ENCODE results near the gene EPYC. TPM values are rescaled to one million over a fixed set of nuclear protein-coding genes. Genes with fewer than 3 reads are reported as not detected.

Gene EPYC
- total and polyA plus RNA-seq, 2 of the 4 experiments (the other 2 are of a cell fraction), result not detected

DNA sequence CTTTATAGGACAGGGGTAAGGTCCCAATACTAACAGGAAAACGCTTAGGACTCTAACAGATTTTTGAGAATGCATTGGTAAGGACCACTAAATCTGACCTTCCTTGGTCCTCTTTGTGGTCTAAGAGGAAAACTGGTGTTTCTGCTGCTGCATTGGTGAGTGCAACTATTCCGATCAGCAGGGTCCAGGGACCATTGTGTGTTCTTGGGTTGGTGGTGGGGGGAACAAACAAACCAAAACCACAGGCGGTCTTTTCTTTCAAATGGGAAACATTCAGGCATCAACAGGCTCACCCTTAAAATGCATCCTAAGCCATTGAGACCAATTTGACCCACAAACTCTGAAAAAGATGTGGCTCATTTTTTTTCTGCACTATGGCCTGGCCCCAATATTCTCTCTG lies 20.7 kb downstream of the EPYC start:
- Histone ChIP-seq H4K91ac (ENCODE audit: insufficient read depth, low read depth, low read length) (no peak overlapping the region), H2BK15ac (ENCODE audit: low read depth, low read length) (no peak overlapping the region), H3K4me2 (ENCODE audit: low read depth, low read length) (no peak overlapping the region), H3K9me1 (ENCODE audit: insufficient read depth, low read length) (no peaks in the 10 kb centered on the region), H3K9ac (ENCODE audit: low read depth, low read length) (no peak overlapping the region), H2BK120ac (ENCODE audit: low read depth, low read length) (no peak overlapping the region), H4K5ac (ENCODE audit: low read depth, low read length) (no peak overlapping the region), H3K27me3 (ENCODE audit: control insufficient read depth, insufficient read depth, low read length) (no peaks in the 10 kb centered on the region), H2BK5ac (ENCODE audit: low read depth, low read length, poor library complexity, severe bottlenecking) (no peak overlapping the region), H2AK5ac (ENCODE audit: low read depth, low read length) (no peak overlapping the region), H3K14ac (replicated peaks; ENCODE audit: low read depth, low read length) (no peak overlapping the region), H4K8ac (ENCODE audit: low read depth in 2 of 2, low read length in 2 of 2) (no peak overlapping the region), H4K20me1 (ENCODE audit: insufficient read depth, low read length) (no peaks in the 10 kb centered on the region), H3K27ac (ENCODE audit: insufficient read depth, low read length) (no peak overlapping the region), H3K56ac (ENCODE audit: extremely low read depth, insufficient read depth, low read length) (no peak overlapping the region), H3K4me3 (ENCODE audit: insufficient read depth, low read depth, low read length) (no peak overlapping the region), H3K79me1 (ENCODE audit: low read depth in 1 of 2, low read length in 2 of 2) (no peaks in the 10 kb centered on the region), H3K4ac (ENCODE audit: low read depth, low read length) (no peak overlapping the region), H3K36me3 (ENCODE audit: control insufficient read depth, insufficient read depth, low read length) (no peaks in the 10 kb centered on the region), H3K9me3 (ENCODE audit: control insufficient read depth, insufficient read depth, low read length) (no peaks in the 10 kb centered on the region), H2BK20ac (ENCODE audit: low read depth, low read length) (no peak overlapping the region), H2AK9ac (replicated peaks; ENCODE audit: low read depth, low read length, poor library complexity) (no peak overlapping the region), H2AFZ (replicated peaks; ENCODE audit: low read length, poor library complexity) (no peak overlapping the region), H3K4me1 (ENCODE audit: control insufficient read depth, insufficient read depth, low read length) (peaks cover 2% of the 10 kb centered on the region; the same call in 1 of the 2 replicates), H3K23ac (ENCODE audit: low read depth, low read length) (no peak overlapping the region), H3K18ac (ENCODE audit: low read depth, low read length) (no peak overlapping the region)
- no peak for DNase-seq
- CTCF ChIA-PET, result no interaction called here
- no TSS peak for BruUV-seq (replicated peaks)
- WGBS, 2 experiments (ENCODE audit: extremely low coverage in 2 of 2, insufficient read length in 1 of 2), result no CpG with 5 or more reads among the region's 3 CpGs
- intact Hi-C loops (cut with micrococcal nuclease) (no loop called here), in situ Hi-C loops (cut with MboI; ENCODE audit: low sequenced_read_pairs) (loop anchor here (10.0 kb wide), 1 partner anchor 161 kb away; no protein-coding TSS in a partner anchor), dilution Hi-C loops (cut with HindIII; ENCODE audit: low sequenced_read_pairs, unreplicated experiment) (loop anchor here (25.0 kb wide), 1 partner anchor 353 kb away; no protein-coding TSS in a partner anchor)
- TF ChIP-seq, protein P1, sequence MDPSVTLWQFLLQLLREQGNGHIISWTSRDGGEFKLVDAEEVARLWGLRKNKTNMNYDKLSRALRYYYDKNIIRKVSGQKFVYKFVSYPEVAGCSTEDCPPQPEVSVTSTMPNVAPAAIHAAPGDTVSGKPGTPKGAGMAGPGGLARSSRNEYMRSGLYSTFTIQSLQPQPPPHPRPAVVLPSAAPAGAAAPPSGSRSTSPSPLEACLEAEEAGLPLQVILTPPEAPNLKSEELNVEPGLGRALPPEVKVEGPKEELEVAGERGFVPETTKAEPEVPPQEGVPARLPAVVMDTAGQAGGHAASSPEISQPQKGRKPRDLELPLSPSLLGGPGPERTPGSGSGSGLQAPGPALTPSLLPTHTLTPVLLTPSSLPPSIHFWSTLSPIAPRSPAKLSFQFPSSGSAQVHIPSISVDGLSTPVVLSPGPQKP (IDR thresholded peaks at IDR 0.05; ENCODE audit: borderline replicate concordance, low read depth, low read length), result no peak
- no peak for TF ChIP-seq CHD1 (IDR thresholded peaks at IDR 0.05; ENCODE audit: low read depth, low read length)
- no peak for TF ChIP-seq SMC3 (IDR thresholded peaks at IDR 0.05; ENCODE audit: low read depth, low read length)
- TF ChIP-seq MAFK (IDR thresholded peaks at IDR 0.05; ENCODE audit: low read depth, low read length), result no peak
- no peak for TF ChIP-seq RAD21 (IDR thresholded peaks at IDR 0.05; ENCODE audit: low read length)
- TF ChIP-seq, protein P2, sequence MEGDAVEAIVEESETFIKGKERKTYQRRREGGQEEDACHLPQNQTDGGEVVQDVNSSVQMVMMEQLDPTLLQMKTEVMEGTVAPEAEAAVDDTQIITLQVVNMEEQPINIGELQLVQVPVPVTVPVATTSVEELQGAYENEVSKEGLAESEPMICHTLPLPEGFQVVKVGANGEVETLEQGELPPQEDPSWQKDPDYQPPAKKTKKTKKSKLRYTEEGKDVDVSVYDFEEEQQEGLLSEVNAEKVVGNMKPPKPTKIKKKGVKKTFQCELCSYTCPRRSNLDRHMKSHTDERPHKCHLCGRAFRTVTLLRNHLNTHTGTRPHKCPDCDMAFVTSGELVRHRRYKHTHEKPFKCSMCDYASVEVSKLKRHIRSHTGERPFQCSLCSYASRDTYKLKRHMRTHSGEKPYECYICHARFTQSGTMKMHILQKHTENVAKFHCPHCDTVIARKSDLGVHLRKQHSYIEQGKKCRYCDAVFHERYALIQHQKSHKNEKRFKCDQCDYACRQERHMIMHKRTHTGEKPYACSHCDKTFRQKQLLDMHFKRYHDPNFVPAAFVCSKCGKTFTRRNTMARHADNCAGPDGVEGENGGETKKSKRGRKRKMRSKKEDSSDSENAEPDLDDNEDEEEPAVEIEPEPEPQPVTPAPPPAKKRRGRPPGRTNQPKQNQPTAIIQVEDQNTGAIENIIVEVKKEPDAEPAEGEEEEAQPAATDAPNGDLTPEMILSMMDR (conservative IDR thresholded peaks at IDR 0.05; ENCODE audit: low read depth, low read length), result no peak
- no peak for TF ChIP-seq FOS (IDR thresholded peaks at IDR 0.05; ENCODE audit: low read depth, low read length)
- no peak for TF ChIP-seq MAZ (IDR thresholded peaks at IDR 0.05; ENCODE audit: borderline replicate concordance, low read depth, low read length)
- no peak for TF ChIP-seq CEBPB (IDR thresholded peaks at IDR 0.05; ENCODE audit: low read depth, low read length)
- TF ChIP-seq BHLHE40 (IDR thresholded peaks at IDR 0.05; ENCODE audit: low read depth, low read length), result no peak
- no peak for TF ChIP-seq NFE2L2 (IDR thresholded peaks at IDR 0.05; ENCODE audit: low read depth, low read length)
- TF ChIP-seq, protein P3, sequence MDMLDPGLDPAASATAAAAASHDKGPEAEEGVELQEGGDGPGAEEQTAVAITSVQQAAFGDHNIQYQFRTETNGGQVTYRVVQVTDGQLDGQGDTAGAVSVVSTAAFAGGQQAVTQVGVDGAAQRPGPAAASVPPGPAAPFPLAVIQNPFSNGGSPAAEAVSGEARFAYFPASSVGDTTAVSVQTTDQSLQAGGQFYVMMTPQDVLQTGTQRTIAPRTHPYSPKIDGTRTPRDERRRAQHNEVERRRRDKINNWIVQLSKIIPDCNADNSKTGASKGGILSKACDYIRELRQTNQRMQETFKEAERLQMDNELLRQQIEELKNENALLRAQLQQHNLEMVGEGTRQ (IDR thresholded peaks at IDR 0.05; ENCODE audit: low read depth, low read length), result no peak
- no peak for TF ChIP-seq MXI1 (IDR thresholded peaks at IDR 0.05; ENCODE audit: borderline replicate concordance, low read depth, low read length)
- TF ChIP-seq RFX5 (IDR thresholded peaks at IDR 0.05; ENCODE audit: low read depth, low read length), result no peak
- TF ChIP-seq POLR2A (IDR thresholded peaks at IDR 0.05; ENCODE audit: low read depth, low read length), result no peak
- POLR2A ChIA-PET (ENCODE audit: unreplicated experiment), result no interaction called here
- no peak for ATAC-seq (ENCODE audit: low read depth)

All from IMR-90 (cell line).